GM12878 (cell line): Measurements from ENCODE around the gene OR1L8. TPM values are rescaled to one million over a fixed set of nuclear protein-coding genes. Genes with fewer than 3 reads are reported as not detected.
"Not testable (repeated sequence)": the region's sequence is repeated elsewhere in the genome, so short reads cannot be mapped to it uniquely, and the experiment has no call there.

ENCODE experiments used
- ATAC-seq: fragments of 200-7000 bp; cut with Tn5 transposase; 3 replicates; pipeline ENCODE4 v1.9.1; 2020; ENCODE audit warnings: mild to moderate bottlenecking, moderate library complexity
- BruUV-seq: library from RNA; stranded (reverse); fragments of 400-500 nt; replicated peaks from 2 replicates; lab custom pipeline; 2021; lab: Mats Ljungman, UMichigan
- CTCF ChIA-PET: fragments of 300-600 bp; sonication (Branson Sonifier 250); formaldehyde crosslinking; extraction: SDS; loops from one replicate; lab custom pipeline; 2021; ENCODE audit warnings: inconsistent platforms; lab: Yijun Ruan, JAX
- POLR2A ChIA-PET: fragments of 350-600 bp; formaldehyde crosslinking; extraction: SDS; loops from one replicate; lab custom pipeline; 2021; ENCODE audit warnings: inconsistent platforms; lab: Charles Lee
- RAD21 ChIA-PET: fragments of 300-600 bp; sonication (Branson Sonifier 250); formaldehyde crosslinking; loops from one replicate; lab custom pipeline; 2023; ENCODE audit warnings: antibody characterized with exemption; ENCODE audit not compliant: unreplicated experiment; lab: Charles Lee
- SMC1A ChIA-PET: fragments of 300-600 bp; sonication (Branson Sonifier 250); formaldehyde crosslinking; loops from one replicate; lab custom pipeline; 2023; ENCODE audit not compliant: unreplicated experiment, uncharacterized antibody; lab: Charles Lee
- DNase-seq: peaks from one replicate; pipeline ENCODE4 v3.0.0-alpha.2; 2011; ENCODE audit warnings: low read depth, low spot score
- FAIRE-seq: peaks from 3 replicates; lab custom pipeline; 2011; peaks lifted over from hg19 to GRCh38; lab: Jason Lieb, UNC
- H2AFZ ChIP-seq: 2 replicates; pipeline ENCODE4 v1.6.0; 2011; ENCODE audit warnings: low read depth, low read length, control low read depth; ENCODE audit not compliant: control insufficient read depth
- H3K27ac ChIP-seq: 2 replicates; pipeline ENCODE4 v1.5.1; 2011; ENCODE audit warnings: control low read depth; ENCODE audit not compliant: control insufficient read depth, insufficient read depth
- H3K27me3 ChIP-seq, 2 experiments: replicated peaks in 1 of 2; 2 replicates each; pipeline versions ENCODE4 v1.6.0 to v1.6.1; 2011; ENCODE audit warnings: low read length in 1 of 2; ENCODE audit not compliant: control insufficient read depth in 2 of 2, insufficient read depth in 2 of 2
- H3K36me3 ChIP-seq, 2 experiments: 2 replicates each; pipeline ENCODE4 v1.5.1; 2011; ENCODE audit warnings: low read length in 1 of 2; ENCODE audit not compliant: control insufficient read depth in 2 of 2, insufficient read depth in 2 of 2
- H3K4me1 ChIP-seq: 2 replicates; pipeline ENCODE4 v1.6.1; 2011; ENCODE audit warnings: mild to moderate bottlenecking, low read length, moderate library complexity, mixed read lengths; ENCODE audit not compliant: control insufficient read depth, insufficient read depth
- H3K4me2 ChIP-seq: 2 replicates; pipeline ENCODE4 v1.6.0; 2011; ENCODE audit warnings: control low read depth; ENCODE audit not compliant: control insufficient read depth, insufficient read depth
- H3K4me3 ChIP-seq: fragments of 200-600 bp; sonication (generic); 2 replicates; pipeline ENCODE4 v1.5.1; 2016
- H3K79me2 ChIP-seq: 2 replicates; pipeline ENCODE4 v1.6.0; 2011; ENCODE audit warnings: low read length; ENCODE audit not compliant: control insufficient read depth, insufficient read depth
- H3K9ac ChIP-seq: 2 replicates; pipeline ENCODE4 v1.8.0; 2011; ENCODE audit warnings: low read length, control low read depth, mixed read lengths; ENCODE audit not compliant: control insufficient read depth, insufficient read depth
- H3K9me3 ChIP-seq: replicated peaks from 3 replicates; pipeline ENCODE4 v1.5.1; 2011; ENCODE audit warnings: mild to moderate bottlenecking, low read length; ENCODE audit not compliant: control insufficient read depth, insufficient read depth
- H4K20me1 ChIP-seq: 2 replicates; pipeline ENCODE4 v1.6.0; 2011; ENCODE audit not compliant: control insufficient read depth, insufficient read depth
- ATF7 ChIP-seq: fragments of 450-650 bp; IDR thresholded peaks from 2 replicates; pipeline ENCODE4 v1.6.1; 2016; ENCODE audit warnings: low read depth, mild to moderate bottlenecking
- EGR1 ChIP-seq, 2 experiments: IDR thresholded peaks; 1 replicate in 1 of 2; 2 replicates in 1 of 2; pipeline ENCODE4 v1.6.1; 2011 to 2012; ENCODE audit warnings: low read depth in 2 of 2, low read length in 2 of 2, borderline replicate concordance in 1 of 2, mild to moderate bottlenecking in 1 of 2, moderate library complexity in 1 of 2
- GABPA ChIP-seq: IDR thresholded peaks from 2 replicates; pipeline ENCODE4 v1.6.1; 2014; ENCODE audit warnings: antibody characterized with exemption, low read depth, mild to moderate bottlenecking, inconsistent platforms
- RBBP5 ChIP-seq: fragments of 200-600 bp; sonication (generic); conservative IDR thresholded peaks from 2 replicates; pipeline ENCODE4 v1.6.1; 2016
- SIX5 ChIP-seq: IDR thresholded peaks from 2 replicates; pipeline ENCODE4 v1.6.1; 2011; ENCODE audit warnings: mild to moderate bottlenecking, low read depth, low read length, moderate library complexity; ENCODE audit not compliant: severe bottlenecking
- SREBF2 ChIP-seq: IDR thresholded peaks from 2 replicates; pipeline ENCODE4 v1.6.1; 2012; ENCODE audit warnings: mild to moderate bottlenecking, low read length
- WGBS: methylation state at CpG from one replicate; pipeline ENCODE4 v1.1.6; 2016; ENCODE audit warnings: low lambda C conversion rate; ENCODE audit not compliant: insufficient replicate concordance, insufficient coverage; ENCODE audit errors: missing lambda C conversion rate; 5-methylcytosine and 5-hydroxymethylcytosine counted together
- in situ Hi-C: fragments of 300-500 bp; cut with MboI; formaldehyde crosslinking; loops from 9 replicates; pipeline ENCODE4 v1.14.3; 2018; ENCODE audit warnings: mixed read lengths
- intact Hi-C: fragments of 100-400 bp; cut with micrococcal nuclease; formaldehyde crosslinking; loops from one replicate; pipeline ENCODE4 v1.14.2; 2022; ENCODE audit not compliant: unreplicated experiment
- polyA plus RNA-seq, 11 experiments: library from polyadenylated mRNA; depleted of rRNA in 4 of 11; unstranded in 6 of 11; stranded (reverse) in 5 of 11; fragments of >200 nt; fragmentation: Nextera tagmentation in 4 of 11; fragmentation: Illumina TruSeq in 1 of 11; extraction: Ambion mirVana in 4 of 11; extraction: Trizol in 1 of 11; gene quantifications; 1 replicate in 1 of 11; 2 replicates in 10 of 11; pipeline versions ENCODE4 v1.2.1 to v1.2.3, GENCODE V29; 2011 to 2016; ENCODE audit warnings: inconsistent platforms in 2 of 11, missing spikeins in 2 of 11, low read depth in 1 of 11
- total RNA-seq, 4 experiments: library from RNA; depleted of rRNA in 3 of 4; stranded (reverse); fragments of >200 nt in 3 of 4; fragmentation: Illumina TruSeq in 1 of 4; extraction: Trizol in 1 of 4; gene quantifications; 2 replicates each; pipeline versions ENCODE4 v1.2.1 to v1.2.3, GENCODE V29; 2013 to 2021

The OR1L8 gene
- total and polyA plus RNA-seq, 10 of the 15 experiments (the other 5 are each of a cell fraction or from before 2014, with no cell fraction given): not detected

- H3K79me2 ChIP-seq, in situ Hi-C loops, POLR2A ChIA-PET, H3K4me1 ChIP-seq, intact Hi-C loops, H3K9ac ChIP-seq, H3K27ac ChIP-seq, SMC1A ChIA-PET, CTCF ChIA-PET, DNase-seq, H3K9me3 ChIP-seq, RAD21 ChIA-PET, H3K27me3 ChIP-seq, H3K4me3 ChIP-seq, ATAC-seq, H4K20me1 ChIP-seq, FAIRE-seq, BruUV-seq, H3K4me2 ChIP-seq, H2AFZ ChIP-seq, H3K36me3 ChIP-seq: not testable (repeated sequence)
- 18% methylated on average over 7 of the region's 7 CpGs for WGBS
Observed at GRCh38 chr9:122537066-122537465, 46.1 kb downstream of the OR1L8 start.

- intact Hi-C loops: no loop called here
Observed at GRCh38 chr9:122536134-122536533, 47.0 kb downstream of the OR1L8 start.

GRCh38 chr9:122531157-122531556 is 52.0 kb downstream of the OR1L8 start:
- H2AFZ ChIP-seq, H4K20me1 ChIP-seq, SMC1A ChIA-PET, ATAC-seq, BruUV-seq, POLR2A ChIA-PET, in situ Hi-C loops, H3K9ac ChIP-seq, H3K36me3 ChIP-seq, DNase-seq, H3K79me2 ChIP-seq, CTCF ChIA-PET, H3K27ac ChIP-seq, H3K4me1 ChIP-seq, RAD21 ChIA-PET, FAIRE-seq, H3K4me3 ChIP-seq, H3K27me3 ChIP-seq, intact Hi-C loops, H3K4me2 ChIP-seq, H3K9me3 ChIP-seq: not testable (repeated sequence)
- WGBS: 37% methylated on average over 4 of the region's 4 CpGs

More at GRCh38 chr9:122536134-122536533, 47.0 kb downstream of the OR1L8 start:
- FAIRE-seq (no peak), ATAC-seq (no peak)
- H3K4me3 ChIP-seq: no peak overlapping the region
- no peaks in the 10 kb centered on the region for H3K79me2 ChIP-seq
- POLR2A ChIA-PET: no interaction called here
- BruUV-seq: no TSS peak
- TF ChIP-seq SIX5: no peak
- no peak for TF ChIP-seq SREBF2
- no peak for TF ChIP-seq EGR1 (IDR thresholded peaks at IDR 0.05; ENCODE audit: borderline replicate concordance in 1 of 2, low read depth in 2 of 2, low read length in 2 of 2)
- no peak for TF ChIP-seq GABPA
- peak; percentile 25; the same call in 1 of the 2 replicates for TF ChIP-seq ATF7
- no peak for TF ChIP-seq RBBP5
- TF ChIP-seq, all 136 proteins: peak for 1
- ChIA-PET RAD21 (no interaction called here), CTCF (no interaction called here), SMC1A (no interaction called here)
- Histone ChIP-seq H4K20me1 (no peaks in the 10 kb centered on the region), H2AFZ (no peak overlapping the region), H3K27ac (no peak overlapping the region), H3K9ac (no peak overlapping the region), H3K4me1 (no peaks in the 10 kb centered on the region), H3K27me3 (no peaks in the 10 kb centered on the region), H3K9me3 (no peaks in the 10 kb centered on the region), H3K36me3 (no peaks in the 10 kb centered on the region), H3K4me2 (no peak overlapping the region)
- in situ Hi-C loops: no loop called here
- DNase-seq: no peak
- 0% methylated on average over 1 of the region's 1 CpG for WGBS
